ENCODE measurements around the gene WHRN.
A peak's percentile ranks its signal among the peaks of the same experiment; 100 is the strongest.

Gene WHRN

GRCh38 chr9:114411452-114411851, 93.8 kb downstream of the WHRN start:
- TF ChIP-seq TAF1 (IDR thresholded peaks at IDR 0.05; ENCODE audit: borderline replicate concordance, low read depth, low read length) (no peak), POLR2AphosphoS5 (IDR thresholded peaks at IDR 0.05; ENCODE audit: low read depth, low read length) (no peak), POLR2A (IDR thresholded peaks at IDR 0.05; ENCODE audit: low read depth, low read length) (no peak)
- FAIRE-seq (no peak), DNase-seq (ENCODE audit: insufficient read length) (no peak)

GRCh38 chr9:114410910-114411309, 94.4 kb downstream of the WHRN start:
- no peak for FAIRE-seq
- DNase-seq (ENCODE audit: insufficient read length), result no peak
- no peak for TF ChIP-seq POLR2AphosphoS5 (IDR thresholded peaks at IDR 0.05; ENCODE audit: low read depth, low read length)
- TF ChIP-seq TAF1 (IDR thresholded peaks at IDR 0.05; ENCODE audit: borderline replicate concordance, low read depth, low read length), result no peak
- TF ChIP-seq POLR2A (IDR thresholded peaks at IDR 0.05; ENCODE audit: low read depth, low read length), result no peak

- FAIRE-seq (no peak), DNase-seq (ENCODE audit: insufficient read length) (no peak)
- TF ChIP-seq TAF1 (IDR thresholded peaks at IDR 0.05; ENCODE audit: borderline replicate concordance, low read depth, low read length) (no peak), POLR2AphosphoS5 (IDR thresholded peaks at IDR 0.05; ENCODE audit: low read depth, low read length) (no peak), POLR2A (IDR thresholded peaks at IDR 0.05; ENCODE audit: low read depth, low read length) (no peak)
Observed at GRCh38 chr9:114409842-114410241, 95.4 kb downstream of the WHRN start.

GRCh38 chr9:114409103-114409780, 96.0 kb downstream of the WHRN start:
- DNase-seq (ENCODE audit: insufficient read length), result no peak
- TF ChIP-seq POLR2A (IDR thresholded peaks at IDR 0.05; ENCODE audit: low read depth, low read length) (no peak), POLR2AphosphoS5 (IDR thresholded peaks at IDR 0.05; ENCODE audit: low read depth, low read length) (no peak), TAF1 (IDR thresholded peaks at IDR 0.05; ENCODE audit: borderline replicate concordance, low read depth, low read length) (no peak)
- FAIRE-seq, result no peak

- FAIRE-seq (no peak), DNase-seq (ENCODE audit: insufficient read length) (no peak)
- TF ChIP-seq POLR2AphosphoS5 (IDR thresholded peaks at IDR 0.05; ENCODE audit: low read depth, low read length) (no peak), TAF1 (IDR thresholded peaks at IDR 0.05; ENCODE audit: borderline replicate concordance, low read depth, low read length) (no peak), POLR2A (IDR thresholded peaks at IDR 0.05; ENCODE audit: low read depth, low read length) (no peak)
Observed at GRCh38 chr9:114408645-114409044, 96.6 kb downstream of the WHRN start.

- TF ChIP-seq POLR2A (IDR thresholded peaks at IDR 0.05; ENCODE audit: low read depth, low read length) (no peak), TAF1 (IDR thresholded peaks at IDR 0.05; ENCODE audit: borderline replicate concordance, low read depth, low read length) (no peak), POLR2AphosphoS5 (IDR thresholded peaks at IDR 0.05; ENCODE audit: low read depth, low read length) (no peak)
- FAIRE-seq (no peak), DNase-seq (ENCODE audit: insufficient read length) (no peak)
Observed at GRCh38 chr9:114407889-114408288, 97.4 kb downstream of the WHRN start.

GRCh38 chr9:114406441-114406840, 98.8 kb downstream of the WHRN start:
- DNase-seq (ENCODE audit: insufficient read length), result no peak
- TF ChIP-seq POLR2AphosphoS5 (IDR thresholded peaks at IDR 0.05; ENCODE audit: low read depth, low read length), result no peak
- no peak for TF ChIP-seq TAF1 (IDR thresholded peaks at IDR 0.05; ENCODE audit: borderline replicate concordance, low read depth, low read length)
- no peak for FAIRE-seq

- DNase-seq (ENCODE audit: insufficient read length) (peak; percentile 87), FAIRE-seq (peak; percentile 92)
- no peak for TF ChIP-seq TAF1 (IDR thresholded peaks at IDR 0.05; ENCODE audit: borderline replicate concordance, low read depth, low read length)
Observed at GRCh38 chr9:114405294-114406034, 99.8 kb downstream of the WHRN start.

GRCh38 chr9:114404531-114404930, 100.7 kb downstream of the WHRN start:
- no peak for TF ChIP-seq TAF1 (IDR thresholded peaks at IDR 0.05; ENCODE audit: borderline replicate concordance, low read depth, low read length)
- TF ChIP-seq POLR2A (IDR thresholded peaks at IDR 0.05; ENCODE audit: low read depth, low read length), result no peak
- no peak for TF ChIP-seq POLR2AphosphoS5 (IDR thresholded peaks at IDR 0.05; ENCODE audit: low read depth, low read length)
- FAIRE-seq (no peak), DNase-seq (ENCODE audit: insufficient read length) (no peak)

- FAIRE-seq, result no peak
- TF ChIP-seq POLR2A (IDR thresholded peaks at IDR 0.05; ENCODE audit: low read depth, low read length) (no peak), POLR2AphosphoS5 (IDR thresholded peaks at IDR 0.05; ENCODE audit: low read depth, low read length) (no peak), TAF1 (IDR thresholded peaks at IDR 0.05; ENCODE audit: borderline replicate concordance, low read depth, low read length) (no peak)
- no peak for DNase-seq (ENCODE audit: insufficient read length)
Observed at GRCh38 chr9:114403153-114403756, 102.0 kb downstream of the WHRN start.

- FAIRE-seq, result no peak
- no peak for DNase-seq (ENCODE audit: insufficient read length)
- TF ChIP-seq POLR2A (IDR thresholded peaks at IDR 0.05; ENCODE audit: low read depth, low read length) (no peak), POLR2AphosphoS5 (IDR thresholded peaks at IDR 0.05; ENCODE audit: low read depth, low read length) (no peak), TAF1 (IDR thresholded peaks at IDR 0.05; ENCODE audit: borderline replicate concordance, low read depth, low read length) (no peak)
Observed at GRCh38 chr9:114401344-114401743, 103.9 kb downstream of the WHRN start.

GRCh38 chr9:114400772-114401171, 104.5 kb downstream of the WHRN start:
- TF ChIP-seq POLR2AphosphoS5 (IDR thresholded peaks at IDR 0.05; ENCODE audit: low read depth, low read length), result no peak
- TF ChIP-seq TAF1 (IDR thresholded peaks at IDR 0.05; ENCODE audit: borderline replicate concordance, low read depth, low read length), result no peak
- TF ChIP-seq POLR2A (IDR thresholded peaks at IDR 0.05; ENCODE audit: low read depth, low read length), result no peak
- DNase-seq (ENCODE audit: insufficient read length) (no peak), FAIRE-seq (no peak)

All from GM12892 (cell line).